Measurements from ENCODE around the gene UBE2E3.

DNA sequence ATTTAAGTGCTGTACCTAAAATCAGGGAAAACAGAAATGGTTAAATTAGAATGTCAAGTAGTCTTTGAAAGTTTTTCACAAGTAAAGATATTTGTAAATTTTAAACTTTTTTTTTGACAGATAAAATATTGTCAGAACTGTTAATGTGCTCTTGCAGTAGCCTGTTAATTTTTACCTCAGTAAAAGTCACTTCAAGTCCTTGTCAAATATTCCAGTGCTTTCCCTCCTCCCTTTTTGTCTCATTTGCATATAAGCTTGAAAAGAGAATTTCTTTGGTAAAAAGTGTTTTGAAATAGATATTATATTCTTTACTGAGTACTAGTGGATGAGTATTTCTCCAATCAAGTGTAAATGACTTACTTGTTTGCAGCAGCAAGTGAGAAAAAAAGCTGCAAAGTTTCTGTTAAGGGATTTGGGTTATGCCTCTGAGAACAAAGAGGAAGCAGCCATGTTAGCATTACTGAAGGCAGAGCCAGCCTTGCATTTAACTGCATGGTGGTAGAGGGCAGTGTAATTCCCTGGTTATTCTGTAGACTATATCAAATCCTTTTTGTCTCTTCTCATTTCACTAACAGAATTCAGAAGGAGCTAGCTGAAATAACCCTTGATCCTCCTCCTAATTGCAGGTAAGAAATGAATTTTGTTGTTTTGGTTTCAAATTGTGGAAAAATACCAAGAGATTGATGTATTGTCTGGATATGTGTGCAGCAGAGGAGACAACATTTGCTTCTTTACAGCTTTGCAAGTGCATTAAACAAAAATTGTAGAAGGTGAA is 3.2 kb downstream of the UBE2E3 start:
- TF ChIP-seq CTCF (IDR thresholded peaks at IDR 0.05; ENCODE audit: low read depth, low read length, poor library complexity, severe bottlenecking) = peak; percentile 48
- TF ChIP-seq EZH2phosphoT487 (IDR thresholded peaks at IDR 0.05; ENCODE audit: borderline replicate concordance, low read length) = no peak

All from DOHH2 (cell line).